SKM-1 (cell line): ENCODE data around the gene MYEOV.

Source experiments
- DNase-seq: peaks from one replicate; lab custom pipeline; 2025; ENCODE audit not compliant: unreplicated experiment; lab: John Stamatoyannopoulos, UW

The MYEOV gene

GRCh38 chr11:69314555-69314954, 20.6 kb downstream of the MYEOV start:
- no peak for DNase-seq

GRCh38 chr11:69316956-69317355, 23.0 kb downstream of the MYEOV start:
- DNase-seq: no peak

- DNase-seq: no peak
Measured at GRCh38 chr11:69317401-69318092, 23.6 kb downstream of the MYEOV start.

DNA sequence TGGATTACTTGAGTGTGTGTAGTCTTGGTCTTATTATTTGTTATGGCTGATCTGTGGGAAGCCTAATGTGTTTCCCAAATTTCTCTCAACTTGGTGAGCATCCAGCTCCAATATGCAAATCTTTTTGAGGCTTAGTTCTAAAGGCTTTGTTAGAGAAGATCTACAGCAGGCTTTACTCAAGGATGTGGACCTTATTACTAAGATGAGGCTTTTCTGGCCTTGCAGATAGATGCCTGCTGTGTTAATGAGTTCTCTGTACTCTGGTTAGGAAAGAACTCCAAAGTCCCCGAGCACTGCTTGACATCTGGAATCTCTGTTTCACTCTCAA, 24.1 kb downstream of the MYEOV start:
- DNase-seq: no peak

DNA sequence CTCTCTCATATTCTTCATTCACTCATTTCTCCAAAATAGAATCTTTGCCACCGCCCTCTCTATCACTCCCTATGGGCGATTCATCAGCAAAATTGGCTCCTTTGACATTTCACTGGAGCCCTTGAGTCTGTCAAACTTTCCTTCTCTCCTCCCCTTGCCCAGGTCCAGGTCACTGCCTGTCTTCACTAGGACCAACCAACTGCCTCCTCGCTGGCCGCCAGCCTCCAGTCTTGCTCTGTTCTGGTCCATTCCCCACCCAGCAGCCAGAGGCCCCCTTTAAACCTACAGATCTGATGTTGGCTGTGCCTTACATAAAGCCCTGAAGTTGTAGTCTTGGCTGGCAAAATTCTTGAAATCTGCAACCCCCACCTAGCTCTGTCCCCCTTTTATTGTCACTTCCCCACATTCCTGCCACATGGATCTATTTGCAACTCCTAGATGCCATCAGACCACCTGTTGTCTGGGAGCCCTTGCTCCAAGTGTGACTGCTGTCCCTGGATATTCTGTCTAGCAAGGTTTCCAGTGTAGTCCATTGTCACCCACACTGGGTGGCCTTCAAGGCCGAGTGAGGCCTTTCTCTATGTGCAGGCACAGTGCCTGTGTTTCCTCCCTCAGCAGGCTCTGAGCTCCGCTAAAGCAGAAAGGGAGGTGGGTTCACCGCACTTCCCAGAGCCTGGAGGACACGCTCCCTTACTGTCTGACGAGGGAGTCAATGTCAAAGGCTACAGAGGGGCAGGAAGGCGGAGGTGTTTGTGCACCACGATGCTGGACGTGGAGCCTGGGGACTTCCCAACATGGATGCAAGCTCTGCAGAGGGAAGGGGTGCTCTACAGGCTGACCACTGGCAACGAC, 25.5 kb downstream of the MYEOV start:
- DNase-seq: no peak

GRCh38 chr11:69320326-69320725, 26.4 kb downstream of the MYEOV start:
- DNase-seq: no peak

DNA sequence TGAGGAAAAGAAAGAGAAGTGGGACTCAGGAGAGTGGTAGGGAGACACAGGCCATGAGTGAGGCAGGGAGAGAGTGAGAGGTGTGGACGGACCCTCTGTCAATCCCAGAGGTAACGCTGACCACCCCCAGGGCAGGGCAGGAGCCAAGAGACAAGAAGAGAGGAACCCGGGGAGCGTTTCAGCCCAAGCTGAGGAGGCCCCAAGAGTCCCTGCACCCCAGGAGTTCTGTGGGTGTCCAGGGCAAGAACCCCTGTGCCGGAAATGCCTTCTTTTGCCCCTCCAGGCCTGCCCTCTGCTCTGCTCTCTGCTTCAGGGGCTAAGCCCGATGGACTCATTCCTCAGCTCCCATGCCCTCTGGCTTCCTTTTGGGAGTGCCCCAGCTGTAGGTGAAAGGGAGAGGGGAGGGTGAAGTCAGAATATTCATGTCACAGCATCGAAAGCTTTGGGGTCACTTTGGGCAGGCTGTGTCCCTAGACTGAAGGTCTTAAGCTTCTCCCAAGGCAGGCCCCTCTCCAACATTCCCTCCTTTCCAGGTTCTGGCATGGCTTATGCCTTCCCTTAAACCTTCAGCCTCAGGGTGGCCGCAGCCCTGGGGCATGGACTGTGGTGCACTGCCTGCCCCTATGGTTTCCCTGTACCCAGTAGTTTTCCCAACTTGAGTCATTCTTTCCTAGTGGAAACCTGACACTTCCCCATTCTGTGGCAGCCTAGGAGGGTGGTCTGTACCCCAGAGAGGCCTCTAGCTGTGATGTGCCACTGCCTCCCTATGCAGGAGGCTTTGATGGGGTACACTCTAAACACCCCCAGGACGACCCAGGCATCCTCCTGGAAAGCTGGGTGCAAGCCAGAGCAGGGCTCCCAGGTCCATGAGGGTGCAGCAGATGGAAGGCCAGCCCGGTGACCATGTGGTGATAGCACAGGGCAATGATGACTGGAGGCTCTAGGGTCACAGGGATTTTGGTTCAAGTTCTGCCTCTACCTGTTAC, 27.1 kb downstream of the MYEOV start:
- no peak for DNase-seq

DNA sequence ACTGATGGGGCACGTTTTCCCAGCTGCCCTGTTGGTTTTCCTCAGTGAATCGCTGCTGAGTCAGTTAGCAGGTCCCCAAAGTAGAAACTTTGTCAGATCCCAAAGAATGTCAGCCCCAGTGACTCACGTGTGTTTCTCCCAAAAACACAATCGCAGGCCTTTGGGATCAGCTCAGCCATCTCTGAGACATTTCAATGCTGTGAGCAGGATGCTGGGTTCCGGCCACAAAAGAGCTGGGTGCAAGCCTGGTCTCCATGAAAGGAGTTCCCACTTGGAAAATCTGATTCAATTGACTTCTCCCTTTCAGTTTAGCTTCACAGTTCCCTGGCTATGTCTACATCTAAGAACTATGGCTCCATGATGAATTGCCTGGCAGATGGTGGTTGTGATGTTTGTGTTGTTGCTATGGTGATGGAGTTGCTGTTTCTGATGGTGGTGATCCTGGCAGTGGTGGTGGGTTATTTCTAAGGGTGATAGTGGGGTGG, 28.0 kb downstream of the MYEOV start:
- no peak for DNase-seq

DNA sequence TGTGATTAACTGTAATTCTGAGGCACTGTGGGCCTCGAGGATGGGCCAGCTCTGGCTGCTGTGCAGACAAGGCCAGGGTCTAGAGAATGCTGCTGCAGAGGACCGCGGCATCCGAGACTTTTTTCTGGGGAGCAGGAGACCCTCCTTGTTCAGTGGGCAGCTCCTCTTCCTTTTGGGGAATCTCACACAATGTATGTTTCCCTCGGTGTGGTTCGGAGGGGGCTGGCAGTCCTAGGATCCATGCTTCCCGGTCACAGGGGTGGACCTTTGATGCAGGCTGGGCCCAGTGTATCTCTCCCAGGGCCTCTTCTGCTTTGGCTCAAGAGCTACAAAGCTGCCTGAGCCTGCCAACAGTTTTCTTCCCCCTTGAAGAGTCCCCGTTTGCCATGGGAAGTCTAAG, 31.5 kb downstream of the MYEOV start:
- DNase-seq: no peak

DNA sequence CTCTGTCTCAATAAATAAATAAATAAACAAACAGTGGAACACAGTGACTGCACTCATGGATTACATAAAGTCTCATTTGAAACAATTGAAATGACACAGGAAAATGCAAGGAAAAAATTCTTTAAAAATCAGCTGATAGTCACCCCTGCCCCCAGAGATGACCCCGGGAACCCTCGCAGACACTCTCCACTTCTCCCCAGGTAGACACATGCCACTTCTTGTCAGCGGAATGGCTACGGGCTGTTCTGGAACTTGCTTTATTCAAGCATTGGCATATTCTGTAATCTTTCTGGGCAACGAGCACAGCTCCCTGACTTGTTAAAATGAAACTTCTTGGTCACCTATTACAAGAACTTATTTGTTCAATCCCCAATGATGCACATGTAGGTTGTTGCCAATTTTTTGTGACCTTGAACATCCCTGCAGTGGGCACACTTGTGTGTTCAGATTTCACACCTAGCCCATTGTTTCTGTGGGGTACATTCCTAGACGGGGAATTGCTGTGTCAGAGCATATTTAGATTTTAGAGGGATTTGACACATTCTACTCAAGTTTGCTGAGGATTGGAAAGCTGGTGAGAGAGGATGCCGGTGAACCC, 32.8 kb downstream of the MYEOV start:
- no peak for DNase-seq

- DNase-seq: no peak
Measured at GRCh38 chr11:69327741-69328191, 33.8 kb downstream of the MYEOV start.

GRCh38 chr11:69328231-69328630, 34.3 kb downstream of the MYEOV start:
- no peak for DNase-seq

- DNase-seq: no peak
Measured at GRCh38 chr11:69329581-69329980, 35.6 kb downstream of the MYEOV start.

DNA sequence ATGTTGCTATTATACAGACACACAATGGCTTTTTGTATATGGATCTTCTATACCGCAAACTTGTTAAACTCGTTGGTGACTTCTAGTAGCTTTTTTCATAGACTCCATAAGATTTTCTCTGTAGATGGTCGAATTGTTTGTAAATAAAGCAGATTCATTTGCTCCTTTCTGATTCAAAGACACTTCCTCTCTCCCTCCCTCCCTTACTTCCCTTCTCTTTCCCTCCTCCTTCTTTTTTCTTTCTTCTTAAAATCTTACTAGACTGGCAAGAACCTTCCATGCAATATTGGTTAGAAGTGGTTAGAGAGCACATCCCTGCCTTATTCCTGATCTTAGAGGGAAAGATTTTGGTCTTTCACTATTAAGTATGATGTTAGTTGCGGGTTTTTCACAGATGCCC, 36.4 kb downstream of the MYEOV start:
- no peak for DNase-seq

DNA sequence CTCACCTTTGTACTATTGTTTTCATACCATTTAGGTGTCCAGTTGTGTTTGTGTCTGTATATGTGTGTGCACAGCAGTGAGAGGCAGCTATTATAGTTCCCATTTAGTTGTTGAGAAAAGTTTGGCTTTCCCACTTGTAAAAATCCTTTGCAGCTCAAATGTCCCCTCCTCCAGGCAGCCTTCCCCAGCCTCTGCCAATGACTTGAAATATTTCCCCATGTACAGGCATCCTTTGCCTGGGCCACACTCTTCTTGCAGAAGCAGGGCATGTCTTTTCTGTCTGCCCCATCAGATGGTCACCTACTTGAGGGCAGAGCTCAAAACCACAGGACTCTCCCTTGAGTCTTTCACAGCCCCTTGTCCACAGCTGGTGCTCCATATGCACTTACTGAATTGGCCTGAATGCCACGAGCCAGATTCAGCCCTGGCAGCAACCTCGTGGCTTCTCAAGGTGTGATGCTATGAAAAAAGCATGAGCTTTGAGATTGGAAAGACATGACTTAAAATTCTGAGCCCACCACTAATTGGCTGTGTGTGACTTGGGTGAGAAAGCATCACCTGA, 39.3 kb downstream of the MYEOV start:
- no peak for DNase-seq

DNA sequence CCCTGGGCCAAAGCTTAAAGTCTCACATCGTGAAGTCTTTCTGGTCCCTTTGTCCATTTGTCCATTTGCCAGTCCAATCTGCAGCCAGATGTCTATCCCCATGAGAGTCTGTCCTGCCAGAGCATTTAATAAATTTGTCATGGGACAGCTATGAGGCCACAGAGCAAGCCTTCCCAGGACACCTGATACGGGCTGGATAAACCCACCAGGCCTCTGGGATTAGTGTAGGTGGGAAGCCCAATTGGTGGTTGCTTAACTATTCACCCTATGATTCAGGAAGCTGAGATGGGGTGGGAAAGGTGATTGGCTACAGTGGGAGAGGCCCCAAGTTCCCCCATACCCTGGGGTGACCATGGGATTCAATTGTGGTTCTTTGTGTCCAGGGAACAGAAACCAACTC, 39.9 kb downstream of the MYEOV start:
- no peak for DNase-seq

- no peak for DNase-seq
Measured at GRCh38 chr11:69335007-69335780, 41.2 kb downstream of the MYEOV start.

- no peak for DNase-seq
Measured at GRCh38 chr11:69335781-69336405, 41.9 kb downstream of the MYEOV start.

- no peak for DNase-seq
Measured at GRCh38 chr11:69337211-69337721, 43.3 kb downstream of the MYEOV start.
